Activated CD4-positive, alpha-beta T cell treated with anti-CD3 and anti-CD28 coated beads for 24 hours (primary cell): ENCODE measurements around the gene ABR.

ENCODE experiments used
- DNase-seq, 2 donors: peaks; one replicate each; pipeline ENCODE4 v3.0.0-alpha.2; 2020; ENCODE audit warnings: low read depth in 2 of 2

The ABR gene

DNA sequence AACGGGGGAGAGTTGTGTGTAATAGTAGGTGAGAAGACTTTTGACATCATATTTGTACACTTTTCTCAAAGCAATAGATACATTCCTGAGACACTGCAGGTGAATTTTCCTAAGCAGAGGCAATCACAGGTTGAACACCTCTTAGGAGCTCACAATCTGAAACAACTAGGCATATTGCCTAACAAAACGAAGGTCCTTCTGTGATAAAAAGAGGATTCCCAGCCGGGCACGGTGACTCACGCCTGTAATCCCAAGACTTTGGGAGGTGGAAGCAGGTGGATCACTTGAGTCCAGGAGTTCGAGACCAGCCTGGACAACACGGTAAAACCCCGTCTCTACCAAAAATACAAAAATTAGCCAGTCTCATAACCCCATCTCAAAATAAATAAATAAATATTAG is 217.6 kb downstream of the ABR start:
- no peak for DNase-seq

DNA sequence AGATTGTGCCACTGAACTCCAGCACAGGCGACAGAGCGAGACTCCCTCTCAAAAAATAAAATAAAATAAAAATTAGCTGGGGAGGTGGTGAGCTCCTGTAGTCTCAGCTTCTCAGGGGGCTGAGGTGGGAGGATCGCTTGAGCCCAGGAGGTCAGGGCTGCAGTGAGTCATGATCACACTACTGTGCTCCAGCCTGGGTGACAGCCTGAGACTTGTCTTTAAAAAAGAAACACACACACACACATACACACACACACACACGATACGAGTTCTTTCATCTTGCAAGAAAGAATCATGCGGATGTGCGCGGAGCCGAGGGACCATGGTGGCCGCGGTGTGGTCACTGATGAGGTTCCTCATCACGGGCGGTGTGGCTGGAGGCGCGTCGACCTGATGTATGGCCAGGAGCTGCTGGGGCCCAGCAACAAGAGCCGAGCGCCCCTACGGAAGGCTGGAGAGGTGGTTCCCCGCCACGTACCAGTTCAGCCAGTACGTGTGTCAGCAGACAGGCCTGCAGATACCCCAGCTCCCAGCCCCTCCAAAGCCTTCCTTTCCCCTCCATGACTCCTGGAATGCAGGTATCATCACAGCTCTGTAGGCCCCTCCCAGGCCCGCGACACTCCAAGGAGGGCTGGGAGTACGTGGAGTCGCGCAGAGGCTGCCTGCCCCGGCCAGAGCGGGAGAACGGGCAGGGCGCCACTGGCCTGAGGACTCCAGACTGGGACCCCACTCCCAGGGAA is 220.9 kb downstream of the ABR start:
- no peak for DNase-seq

DNA sequence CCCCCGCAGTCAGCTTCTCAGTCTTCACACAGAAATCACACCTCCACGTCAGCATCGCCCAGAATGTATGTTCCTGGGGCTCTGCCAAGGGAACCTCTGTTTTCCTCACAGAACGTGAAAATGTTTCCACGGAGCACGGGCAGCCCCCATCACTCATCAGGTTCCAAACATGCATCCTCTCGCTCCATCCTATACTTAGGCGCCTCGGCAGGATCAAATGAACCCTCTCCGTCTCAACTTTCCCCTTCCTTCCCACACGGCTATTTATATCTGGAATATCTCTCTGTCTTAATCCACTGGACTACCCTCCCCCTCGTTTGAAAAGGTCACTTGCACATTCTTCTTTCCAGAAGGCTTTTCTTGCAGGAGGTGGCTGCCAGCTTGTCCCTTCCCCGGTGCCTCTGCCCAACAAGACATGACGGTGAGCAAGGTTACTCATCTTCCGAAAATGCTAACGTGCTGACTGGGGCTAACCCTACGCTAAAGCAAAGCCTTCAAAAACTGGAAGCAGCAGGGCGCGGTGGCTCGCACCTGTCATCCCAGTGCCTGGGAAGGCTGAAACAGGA is 221.8 kb downstream of the ABR start:
- no peak for DNase-seq

DNA sequence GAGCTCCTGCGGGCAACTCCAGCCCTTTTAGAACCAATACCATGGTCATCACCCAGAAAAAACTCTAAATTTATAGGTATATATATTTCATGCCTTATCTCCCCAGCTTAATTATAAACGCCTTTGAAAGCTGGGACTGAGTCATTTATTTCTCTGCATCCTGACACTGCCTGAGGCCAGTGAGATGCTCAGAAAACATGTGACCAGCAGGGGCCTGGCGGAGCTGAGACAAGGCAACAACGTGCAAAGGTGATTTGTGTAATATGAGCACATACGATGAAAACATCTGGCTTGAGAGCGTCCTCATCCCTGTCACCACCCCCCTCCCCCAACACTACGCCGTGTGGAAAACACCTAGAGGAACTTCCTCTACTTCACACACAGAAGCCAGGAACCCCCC is 222.9 kb downstream of the ABR start:
- DNase-seq = no peak

DNA sequence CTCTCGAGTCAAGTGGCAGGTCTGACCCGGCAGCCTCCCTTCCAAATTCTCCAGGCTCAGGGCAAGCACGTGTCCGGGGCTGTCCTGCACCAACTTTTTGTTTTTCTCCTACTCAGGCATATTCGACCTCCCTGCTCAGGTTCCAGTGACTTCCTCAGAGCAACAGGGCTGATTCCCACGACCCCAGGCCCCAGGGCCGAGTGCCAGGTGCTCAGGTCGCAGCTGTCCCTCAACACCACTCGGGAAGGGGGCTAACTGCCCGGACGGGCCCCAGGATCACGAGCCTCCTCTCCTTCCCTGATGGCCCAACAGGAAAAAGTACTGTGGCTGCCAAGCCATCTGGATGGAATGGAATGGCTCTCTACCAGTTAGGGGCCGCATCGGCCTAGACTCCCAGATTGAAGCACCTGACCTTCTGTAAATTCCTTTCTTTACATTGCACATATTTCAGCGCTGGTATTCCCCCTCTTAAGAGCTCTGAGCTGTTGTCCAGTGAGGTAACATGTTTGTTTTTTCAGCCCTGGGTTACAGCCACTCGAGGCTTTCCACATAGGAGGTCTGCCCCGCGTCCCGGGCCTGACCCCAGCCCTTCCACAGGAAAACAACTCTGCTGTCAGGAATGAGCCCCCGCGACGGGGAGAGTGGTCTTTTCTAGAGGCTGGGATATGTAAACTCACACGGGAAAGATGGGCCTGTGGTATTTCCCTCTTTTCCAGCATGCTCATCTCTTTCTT is 225.2 kb downstream of the ABR start:
- no peak for DNase-seq

DNA sequence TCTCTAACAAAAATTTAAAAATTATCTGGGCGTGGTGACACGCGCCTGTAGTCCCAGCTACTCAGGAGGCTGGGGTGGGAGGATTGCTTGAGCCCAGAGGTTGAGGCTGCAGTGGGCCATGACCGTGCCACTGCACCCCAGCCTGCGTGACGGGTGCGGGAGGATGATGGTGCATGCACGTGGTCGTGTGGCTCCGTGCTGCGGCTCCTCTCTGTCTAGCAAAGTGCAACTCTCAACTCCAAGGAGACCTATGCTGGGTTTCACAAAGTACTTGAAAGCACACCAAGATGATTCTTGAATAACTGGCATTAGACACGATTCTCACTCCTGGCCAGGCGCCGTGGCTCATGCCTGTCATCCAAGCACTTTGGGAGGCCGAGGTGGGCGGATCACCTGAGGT is 226.0 kb downstream of the ABR start:
- no peak for DNase-seq
